T-helper 2 cell treated with Interferon-gamma antibody and Interleukin-4, amounts not matched to agents 100 ng/mL and 5 ng/mL, for 36 hours (primary cell): ENCODE results near the gene RUFY2. TPM values are rescaled to one million over a fixed set of nuclear protein-coding genes. Genes with fewer than 3 reads are reported as not detected.
"Not testable (repeated sequence)": the region's sequence is repeated elsewhere in the genome, so short reads cannot be mapped to it uniquely, and the experiment has no call there.

Experiments used
- intact Hi-C: fragments of 100-400 bp; cut with micrococcal nuclease; formaldehyde crosslinking; loops from one replicate; pipeline ENCODE4 v1.15.1; 2023
- total RNA-seq: library from RNA; stranded (reverse); gene quantifications from 2 replicates; pipeline ENCODE4 v1.2.3, GENCODE V29; 2022

RUFY2 gene
- total RNA-seq, 1 donor from 2014 or later, result 13.4 TPM

DNA sequence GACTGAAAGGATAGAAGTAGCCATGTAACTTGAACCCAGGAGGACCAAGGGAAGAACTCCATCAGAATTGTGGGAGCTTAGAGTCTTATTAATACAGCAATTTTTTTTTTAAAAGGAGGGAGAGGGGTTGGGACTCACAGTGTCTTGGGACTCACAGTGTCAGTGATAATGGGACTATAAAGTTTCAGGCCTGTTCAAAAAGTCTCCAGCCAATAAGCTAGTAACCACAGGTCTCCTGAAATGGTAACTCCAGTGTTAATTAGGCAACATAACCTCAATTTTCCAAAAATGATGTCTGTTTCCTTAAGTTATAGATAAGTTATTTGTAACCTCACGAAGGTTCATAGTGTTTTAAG is 77.6 kb downstream of the RUFY2 start:
- intact Hi-C loops, result loop anchor here (2.0 kb wide), 1 partner anchor 15 kb away; no protein-coding TSS in a partner anchor

DNA sequence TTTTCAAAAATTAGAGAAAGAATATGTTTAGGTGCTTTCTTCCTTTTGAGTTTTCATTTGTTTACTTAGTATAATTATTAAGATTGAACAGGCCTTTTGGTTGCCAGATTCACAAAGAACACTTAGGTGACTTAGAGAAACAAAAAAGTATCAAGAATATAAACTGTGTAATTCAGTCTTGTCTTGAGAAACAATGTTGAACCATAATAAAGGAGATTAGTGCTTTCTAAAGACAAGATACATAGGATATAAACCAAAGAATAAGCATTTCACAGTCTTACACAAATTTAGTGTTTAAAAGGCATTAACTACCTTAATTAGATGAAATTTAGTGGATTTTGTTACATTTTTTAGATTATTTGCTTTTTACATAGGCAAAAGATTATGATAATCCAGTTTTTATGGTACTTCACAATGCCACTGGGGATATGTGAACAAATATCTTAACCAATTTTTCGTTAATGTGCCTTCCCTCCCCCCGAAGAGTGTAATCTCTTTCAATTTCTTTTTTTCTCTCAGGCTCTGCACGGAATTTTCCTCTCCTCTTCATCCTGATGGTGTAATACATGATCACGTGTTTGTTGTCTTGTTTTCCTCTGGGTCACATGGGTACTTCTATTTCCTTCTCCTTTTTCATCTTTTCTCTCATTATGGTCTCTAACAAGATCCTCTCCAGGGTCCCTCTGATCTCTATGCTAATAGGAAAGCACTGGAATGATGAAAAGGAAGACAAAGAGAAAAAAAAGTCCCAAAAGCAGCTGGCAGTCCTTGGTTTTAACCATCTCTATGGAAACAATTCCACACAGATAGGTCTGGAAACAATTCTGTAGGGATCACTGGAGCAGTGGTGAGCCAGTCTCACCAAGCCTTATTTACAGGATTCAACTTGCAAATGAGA is 78.9 kb downstream of the RUFY2 start:
- intact Hi-C loops, result loop anchor here (2.0 kb wide), 1 partner anchor 13 kb away; no protein-coding TSS in a partner anchor

DNA sequence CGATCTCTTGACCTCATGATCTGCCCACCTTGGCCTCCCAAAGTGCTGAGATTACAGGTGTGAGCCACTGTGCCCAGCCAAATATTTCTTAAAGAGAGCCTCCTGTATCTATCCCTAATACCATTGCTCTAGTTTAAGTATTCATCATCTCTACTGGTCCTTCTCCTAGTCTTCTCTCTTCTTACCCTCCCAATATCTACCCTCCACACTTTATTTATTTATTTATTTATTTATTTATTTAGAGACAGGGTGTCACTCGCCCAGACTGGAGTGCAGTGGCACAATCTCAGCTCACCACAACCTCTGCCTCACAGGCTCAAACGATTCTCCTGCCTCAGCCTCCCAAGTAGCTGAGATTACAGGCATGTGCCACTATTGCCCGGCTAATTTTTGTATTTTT is 82.7 kb downstream of the RUFY2 start:
- intact Hi-C loops, result not testable (repeated sequence)

DNA sequence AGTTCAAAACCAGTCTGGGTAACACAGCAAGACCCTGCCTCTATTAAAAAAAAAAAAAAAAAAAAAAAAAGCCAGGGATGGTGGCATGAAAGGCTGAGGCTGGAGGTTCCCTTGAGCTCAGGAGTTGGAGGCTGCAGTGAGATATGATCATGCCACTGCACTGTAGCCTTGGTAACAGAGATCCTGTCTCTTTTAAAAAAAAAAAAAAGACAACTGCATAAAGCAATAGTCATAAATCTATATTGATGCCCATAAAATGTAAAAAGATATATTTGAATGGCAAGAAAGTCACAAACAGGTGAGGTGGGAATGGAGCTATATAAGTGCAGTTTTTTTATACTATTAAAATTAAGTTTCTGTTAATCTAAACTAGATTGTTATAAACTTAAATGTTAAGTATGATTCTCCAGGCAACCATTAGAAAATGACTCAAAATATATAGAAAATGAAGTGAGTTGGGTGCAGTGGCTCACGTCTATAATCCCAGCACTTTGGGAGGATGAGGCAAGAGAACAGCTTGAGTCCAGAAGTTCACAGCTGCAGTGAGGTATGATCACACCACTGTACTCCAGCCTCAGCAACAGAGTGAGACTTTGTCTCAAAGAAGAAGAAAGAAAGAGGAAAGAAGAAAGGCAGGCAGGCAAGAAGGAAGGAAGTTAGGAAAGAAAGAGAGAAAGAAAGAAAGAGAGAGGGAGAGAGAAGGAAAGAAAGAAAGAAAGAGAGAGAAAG is 88.6 kb downstream of the RUFY2 start:
- intact Hi-C loops, result no loop called here

DNA sequence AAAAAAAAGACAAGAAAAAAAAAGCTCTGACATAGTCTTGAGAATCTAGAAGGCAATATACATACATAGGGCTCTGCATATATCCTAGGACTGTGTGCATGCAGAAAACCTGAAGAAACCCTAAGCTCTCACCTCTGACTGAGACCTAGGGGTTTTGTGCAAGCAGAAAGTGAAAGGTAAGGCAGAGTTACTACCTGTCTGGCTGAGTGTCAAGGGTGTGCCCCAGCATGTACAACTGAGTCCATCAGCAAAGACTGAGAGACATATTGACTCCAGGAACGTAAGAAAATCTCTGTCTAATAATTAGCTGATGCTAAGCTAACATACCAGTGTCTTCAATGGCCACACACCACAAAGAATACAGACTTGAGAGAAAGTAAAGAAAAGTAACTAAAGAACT is 91.5 kb downstream of the RUFY2 start:
- intact Hi-C loops, result loop anchor here (2.0 kb wide), 1 partner anchor 13 kb away; no protein-coding TSS in a partner anchor

DNA sequence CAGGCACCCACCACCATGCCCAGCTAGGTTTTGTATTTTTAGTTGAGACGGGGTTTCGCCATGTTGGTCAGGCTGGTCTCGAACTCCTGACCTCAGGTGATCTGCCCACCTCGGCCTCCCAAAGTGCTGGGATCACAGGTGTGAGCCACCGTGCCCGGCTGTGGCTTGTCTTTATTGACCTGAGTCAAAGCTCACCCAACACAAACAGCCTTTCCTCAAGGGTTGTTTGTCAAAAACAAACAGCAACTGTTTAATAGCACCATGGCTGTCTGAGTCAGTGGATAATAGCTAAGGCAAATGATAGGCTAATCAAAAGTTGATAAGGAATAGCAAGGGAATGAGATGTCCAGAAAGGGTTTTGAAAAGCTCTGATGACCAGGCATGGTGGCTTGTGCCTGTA is 92.1 kb downstream of the RUFY2 start:
- intact Hi-C loops, result loop anchor here (2.0 kb wide), 1 partner anchor 14 kb away; no protein-coding TSS in a partner anchor

DNA sequence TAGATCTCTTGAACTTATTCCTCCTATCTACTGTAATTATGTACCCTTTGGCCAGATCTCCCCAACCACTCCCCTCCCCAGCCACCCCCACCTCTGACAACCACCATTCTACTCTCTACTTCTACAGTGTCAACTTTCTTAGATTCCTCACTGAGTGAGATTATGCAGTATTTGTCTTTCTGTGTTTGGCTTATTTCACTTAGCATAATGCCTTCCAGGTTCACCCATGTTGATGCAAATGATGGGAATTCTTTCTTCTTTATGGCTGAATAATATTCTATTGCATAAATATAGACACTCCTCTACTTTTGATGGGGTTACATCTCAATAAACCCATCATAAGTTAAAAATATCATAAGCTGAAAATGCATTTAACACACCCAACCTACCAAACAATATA is 96.5 kb downstream of the RUFY2 start:
- intact Hi-C loops, result no loop called here

DNA sequence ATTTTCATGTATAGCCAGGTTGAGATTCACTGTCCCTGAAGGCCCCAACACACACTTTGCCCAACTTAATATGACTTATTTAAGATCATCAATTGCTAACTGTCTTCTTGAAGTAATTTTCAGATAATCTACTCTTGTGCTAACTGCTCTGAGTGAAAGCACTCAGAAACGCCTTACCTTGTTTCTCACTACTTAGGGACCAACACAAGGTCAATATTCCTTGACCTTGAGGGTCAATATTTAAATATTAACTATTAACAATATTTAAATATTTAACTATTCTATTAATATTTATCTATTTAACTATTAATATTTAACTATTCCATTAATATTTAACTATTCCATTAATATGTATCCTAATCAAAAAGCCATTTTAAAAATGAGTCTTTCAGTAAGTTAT is 101.2 kb downstream of the RUFY2 start:
- intact Hi-C loops, result no loop called here

DNA sequence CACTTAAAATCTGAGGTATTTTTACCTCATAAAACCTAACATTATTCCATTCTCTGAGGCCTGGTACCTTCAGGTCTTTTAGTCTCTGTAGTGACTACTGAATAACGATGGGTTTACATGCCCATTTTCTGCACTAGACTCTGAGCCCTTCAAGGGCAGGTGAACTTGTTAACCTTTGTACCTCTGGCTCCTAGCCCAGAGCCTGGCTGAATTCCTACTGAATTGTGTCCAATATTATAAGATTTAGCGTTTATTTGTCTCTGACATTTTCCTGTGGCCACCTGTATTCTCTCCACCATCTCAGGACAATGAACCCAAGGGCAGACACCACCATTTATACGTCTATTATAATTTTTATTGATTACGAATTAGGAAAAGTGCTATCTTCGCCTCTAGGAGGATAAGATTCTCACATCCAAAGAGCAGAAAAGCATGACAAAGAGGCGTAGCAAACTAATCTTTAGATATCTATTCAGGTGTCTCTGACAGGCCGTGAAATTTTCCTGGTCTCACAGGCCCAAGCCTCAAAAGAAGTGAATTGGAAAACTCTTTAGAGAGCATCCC is 103.1 kb downstream of the RUFY2 start:
- intact Hi-C loops, result loop anchor here (2.0 kb wide), 1 partner anchor 91 kb away; no protein-coding TSS in a partner anchor

DNA sequence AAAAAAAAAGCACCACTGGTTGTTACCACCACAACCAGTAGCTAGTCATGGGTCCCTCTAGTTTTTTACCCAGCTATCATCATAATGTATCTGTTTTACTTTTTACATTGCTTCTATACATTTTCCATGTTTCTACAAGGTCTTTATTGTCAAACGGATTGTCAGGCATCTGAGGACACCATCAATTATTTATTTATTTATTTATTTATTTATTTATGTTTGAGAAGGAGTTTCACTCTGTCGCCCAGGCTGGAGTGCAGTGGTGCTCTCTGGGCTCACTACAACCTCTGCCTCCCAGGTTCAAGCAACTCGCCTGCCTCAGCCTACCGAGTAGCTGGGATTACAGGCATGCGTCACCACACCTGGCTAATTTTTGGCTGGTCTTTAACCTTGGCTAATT is 104.2 kb downstream of the RUFY2 start:
- intact Hi-C loops, result loop anchor here (1.0 to 2.0 kb wide), 3 partner anchors 90 to 515 kb away; no protein-coding TSS in a partner anchor

DNA sequence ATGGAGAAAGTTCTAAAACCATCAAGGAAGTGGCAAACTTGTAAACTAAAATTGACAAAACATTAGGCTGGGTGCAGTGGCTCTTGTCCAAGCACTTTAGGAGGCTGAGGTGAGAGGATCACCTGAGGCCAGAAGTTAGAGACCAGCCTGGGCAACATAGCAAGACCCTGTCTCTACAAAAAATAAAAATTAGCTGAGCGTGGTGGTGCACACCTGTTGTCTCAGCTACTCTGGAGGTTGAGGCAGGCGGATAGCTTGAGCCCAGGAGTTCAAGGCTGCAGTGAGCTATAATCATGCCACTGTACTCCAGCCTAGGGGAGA is 104.6 kb downstream of the RUFY2 start:
- intact Hi-C loops, result loop anchor here (1.0 to 2.0 kb wide), 3 partner anchors 90 to 514 kb away; no protein-coding TSS in a partner anchor

DNA sequence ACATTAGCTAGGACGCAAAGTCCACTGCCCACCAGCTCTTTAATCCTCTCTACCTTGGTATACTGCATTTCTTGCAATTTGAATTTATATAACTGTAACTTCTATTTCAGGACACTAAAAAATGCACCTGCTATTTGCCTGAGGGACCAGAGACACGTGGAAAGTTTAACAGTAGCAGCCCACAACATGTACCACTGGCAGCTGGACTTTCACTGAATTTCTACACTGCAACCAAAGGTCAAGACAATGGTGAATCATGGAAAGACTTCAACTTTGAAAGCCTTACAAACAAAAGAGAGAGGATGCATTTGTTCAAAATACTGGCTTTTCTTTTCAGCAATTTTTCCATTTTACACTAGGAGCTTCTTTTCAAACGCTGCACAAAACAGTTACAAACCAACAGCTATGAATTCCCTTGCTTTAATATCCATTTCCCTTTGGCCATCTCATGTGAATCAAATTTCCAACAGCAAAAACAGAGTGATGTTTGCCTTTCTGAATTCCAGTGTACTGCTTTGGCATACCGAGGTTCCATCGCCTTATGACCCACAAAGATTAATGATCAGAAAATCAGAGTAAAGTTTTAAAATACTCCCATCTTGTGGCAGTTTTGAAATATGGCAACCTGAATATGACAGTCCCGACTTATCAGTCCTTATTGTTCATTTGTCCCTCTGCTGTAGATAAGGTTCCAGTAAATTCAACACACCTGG is 105.1 kb downstream of the RUFY2 start:
- intact Hi-C loops, result loop anchor here (1.0 to 2.0 kb wide), 3 partner anchors 89 to 514 kb away; no protein-coding TSS in a partner anchor

DNA sequence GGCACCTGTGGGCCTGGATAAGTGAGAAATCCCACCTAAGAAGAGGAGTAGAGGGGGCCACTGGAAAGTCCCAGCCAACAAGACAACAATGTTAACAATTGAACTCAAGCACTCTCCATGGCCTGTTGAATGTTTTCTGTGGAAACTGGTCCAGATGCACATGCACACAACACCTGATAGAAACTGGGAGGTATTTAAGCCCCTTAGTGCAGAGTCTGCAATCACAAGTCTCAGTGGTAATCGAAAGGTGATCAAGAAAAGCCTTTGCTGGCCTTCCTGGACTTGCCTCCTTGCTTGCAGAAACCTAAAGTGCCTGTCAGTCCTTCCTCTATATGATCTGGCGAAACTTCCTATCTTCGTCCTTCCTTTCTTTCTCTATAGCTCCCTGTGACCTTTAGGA is 105.8 kb downstream of the RUFY2 start:
- intact Hi-C loops, result no loop called here

DNA sequence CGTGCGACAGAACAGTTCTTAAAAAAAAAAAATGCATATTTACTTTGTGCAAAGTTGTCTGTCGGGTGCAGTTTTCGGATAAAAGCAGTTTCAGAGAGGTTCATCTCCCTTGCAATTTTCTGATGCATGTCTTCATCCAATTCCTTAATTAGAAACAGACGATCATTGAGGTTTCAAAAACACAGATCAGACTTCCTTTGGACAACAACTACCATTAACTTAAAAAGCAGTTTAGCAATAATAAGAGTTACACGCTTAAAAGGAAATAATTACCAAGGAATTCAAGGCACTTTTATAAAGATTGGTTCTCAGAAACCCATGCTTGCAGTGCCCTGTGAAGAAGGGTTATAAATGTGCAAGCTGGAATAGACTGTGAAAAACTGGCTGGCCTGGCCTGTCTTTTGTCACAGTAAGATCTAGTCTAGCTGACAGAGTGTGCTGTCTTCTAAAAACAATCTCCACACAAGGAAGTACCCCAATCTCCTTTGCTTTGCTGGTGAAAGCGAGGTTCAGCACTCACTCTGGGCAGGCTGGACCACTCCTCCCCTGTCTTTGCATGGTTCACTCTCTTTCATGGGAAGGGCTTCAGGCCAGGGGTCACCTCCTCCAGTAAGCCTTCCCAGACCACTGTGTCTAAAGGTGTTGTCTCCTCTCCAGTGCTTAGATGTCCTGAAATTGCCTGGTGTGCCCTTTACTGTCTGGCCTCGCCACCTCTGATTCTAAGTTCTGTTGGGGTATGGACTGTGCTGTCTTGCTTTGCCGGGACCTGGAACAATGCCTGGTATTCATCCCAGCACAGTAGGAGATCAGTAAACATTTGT is 110.0 kb downstream of the RUFY2 start:
- intact Hi-C loops, result no loop called here

Other genes with a start within 250 kb of the RUFY2 start
- gene ATOH7, start 175.2 kb downstream of the RUFY2 start, total RNA-seq, result not detected in 2 replicates
- gene HNRNPH3, start 75.2 kb downstream of the RUFY2 start, total RNA-seq, result 122 and 125 TPM in 2 replicates
- 1.0 and 1.5 TPM in 2 replicates for gene PBLD, start 74.3 kb downstream of the RUFY2 start, total RNA-seq
- 43.6 and 48.0 TPM in 2 replicates for gene DNA2, start 64.7 kb upstream of the RUFY2 start, total RNA-seq
- gene SLC25A16, start 120.2 kb upstream of the RUFY2 start, total RNA-seq, result 18.3 and 19.4 TPM in 2 replicates
- 2.3 and 2.7 TPM in 2 replicates for gene TET1, start 153.1 kb upstream of the RUFY2 start, total RNA-seq